ENCODE data around the gene UBE2R2.

Gene UBE2R2

GRCh38 chr9:33906769-33907168 lies 89.8 kb downstream of the UBE2R2 start:
- H3K4me1 ChIP-seq (ENCODE audit: insufficient read depth, low read length, poor library complexity, severe bottlenecking) = no peaks in the 10 kb centered on the region
- H3K4me2 ChIP-seq (ENCODE audit: low read depth, low read length, poor library complexity, severe bottlenecking) = no peak overlapping the region
- H3K9me2 ChIP-seq (replicated peaks; ENCODE audit: low read depth, low read length) = no peaks in the 10 kb centered on the region
- no peak overlapping the region for H3K4me3 ChIP-seq (ENCODE audit: low read length, poor library complexity, severe bottlenecking)
- H2AFZ ChIP-seq (ENCODE audit: low read length) = no peak overlapping the region
- peaks cover 69% of the 10 kb centered on the region for H3K36me3 ChIP-seq (ENCODE audit: insufficient read depth, low read length)
- no peaks in the 10 kb centered on the region for H3K27me3 ChIP-seq (ENCODE audit: insufficient read depth, low read length, poor library complexity, severe bottlenecking)
- peaks cover 81% of the 10 kb centered on the region for H3K79me2 ChIP-seq (ENCODE audit: insufficient read depth, low read length)
- H4K20me1 ChIP-seq (ENCODE audit: insufficient read depth, low read length, poor library complexity, severe bottlenecking) = peaks cover 40% of the 10 kb centered on the region
- H3F3A ChIP-seq (ENCODE audit: low read depth) = no peaks in the 10 kb centered on the region
- TF ChIP-seq CTCF (conservative IDR thresholded peaks at IDR 0.05; ENCODE audit: low read length) = no peak
- TF ChIP-seq EZH2phosphoT487 (IDR thresholded peaks at IDR 0.05; ENCODE audit: borderline replicate concordance) = no peak
- no peak overlapping the region for H3K9ac ChIP-seq (ENCODE audit: low read depth, low read length, poor library complexity, severe bottlenecking)
- H3K9me3 ChIP-seq (ENCODE audit: insufficient read depth, low read depth, low read length) = no peaks in the 10 kb centered on the region

- Histone ChIP-seq H3K4me2 (ENCODE audit: low read depth, low read length, poor library complexity, severe bottlenecking) (no peak overlapping the region), H3F3A (ENCODE audit: low read depth) (no peaks in the 10 kb centered on the region), H2AFZ (ENCODE audit: low read length) (no peak overlapping the region), H3K4me3 (ENCODE audit: low read length, poor library complexity, severe bottlenecking) (no peak overlapping the region), H3K79me2 (ENCODE audit: insufficient read depth, low read length) (peaks cover 75% of the 10 kb centered on the region), H4K20me1 (ENCODE audit: insufficient read depth, low read length, poor library complexity, severe bottlenecking) (peaks cover 37% of the 10 kb centered on the region), H3K27me3 (ENCODE audit: insufficient read depth, low read length, poor library complexity, severe bottlenecking) (no peaks in the 10 kb centered on the region), H3K4me1 (ENCODE audit: insufficient read depth, low read length, poor library complexity, severe bottlenecking) (no peaks in the 10 kb centered on the region), H3K36me3 (ENCODE audit: insufficient read depth, low read length) (peaks cover 69% of the 10 kb centered on the region), H3K9me2 (replicated peaks; ENCODE audit: low read depth, low read length) (no peaks in the 10 kb centered on the region), H3K9me3 (ENCODE audit: insufficient read depth, low read depth, low read length) (no peaks in the 10 kb centered on the region), H3K9ac (ENCODE audit: low read depth, low read length, poor library complexity, severe bottlenecking) (no peak overlapping the region)
- TF ChIP-seq CTCF (conservative IDR thresholded peaks at IDR 0.05; ENCODE audit: low read length) (no peak), EZH2phosphoT487 (IDR thresholded peaks at IDR 0.05; ENCODE audit: borderline replicate concordance) (no peak)
Measured at GRCh38 chr9:33907347-33907746, 90.4 kb downstream of the UBE2R2 start.

GRCh38 chr9:33908114-33908513 lies 91.2 kb downstream of the UBE2R2 start:
- no peaks in the 10 kb centered on the region for H3K4me1 ChIP-seq (ENCODE audit: insufficient read depth, low read length, poor library complexity, severe bottlenecking)
- no peak overlapping the region for H3K4me2 ChIP-seq (ENCODE audit: low read depth, low read length, poor library complexity, severe bottlenecking)
- no peaks in the 10 kb centered on the region for H3K27me3 ChIP-seq (ENCODE audit: insufficient read depth, low read length, poor library complexity, severe bottlenecking)
- H3K36me3 ChIP-seq (ENCODE audit: insufficient read depth, low read length) = peaks cover 72% of the 10 kb centered on the region
- peaks cover 72% of the 10 kb centered on the region for H3K79me2 ChIP-seq (ENCODE audit: insufficient read depth, low read length)
- no peaks in the 10 kb centered on the region for H3K9me2 ChIP-seq (replicated peaks; ENCODE audit: low read depth, low read length)
- H2AFZ ChIP-seq (ENCODE audit: low read length) = no peak overlapping the region
- no peaks in the 10 kb centered on the region for H3F3A ChIP-seq (ENCODE audit: low read depth)
- H4K20me1 ChIP-seq (ENCODE audit: insufficient read depth, low read length, poor library complexity, severe bottlenecking) = peaks cover 37% of the 10 kb centered on the region
- TF ChIP-seq EZH2phosphoT487 (IDR thresholded peaks at IDR 0.05; ENCODE audit: borderline replicate concordance) (no peak), CTCF (conservative IDR thresholded peaks at IDR 0.05; ENCODE audit: low read length) (no peak)
- no peak overlapping the region for H3K4me3 ChIP-seq (ENCODE audit: low read length, poor library complexity, severe bottlenecking)
- H3K9ac ChIP-seq (ENCODE audit: low read depth, low read length, poor library complexity, severe bottlenecking) = no peak overlapping the region
- H3K9me3 ChIP-seq (ENCODE audit: insufficient read depth, low read depth, low read length) = no peaks in the 10 kb centered on the region

All from Loucy (cell line).